ENCODE measurements around the gene LAMTOR2.

The LAMTOR2 gene

DNA sequence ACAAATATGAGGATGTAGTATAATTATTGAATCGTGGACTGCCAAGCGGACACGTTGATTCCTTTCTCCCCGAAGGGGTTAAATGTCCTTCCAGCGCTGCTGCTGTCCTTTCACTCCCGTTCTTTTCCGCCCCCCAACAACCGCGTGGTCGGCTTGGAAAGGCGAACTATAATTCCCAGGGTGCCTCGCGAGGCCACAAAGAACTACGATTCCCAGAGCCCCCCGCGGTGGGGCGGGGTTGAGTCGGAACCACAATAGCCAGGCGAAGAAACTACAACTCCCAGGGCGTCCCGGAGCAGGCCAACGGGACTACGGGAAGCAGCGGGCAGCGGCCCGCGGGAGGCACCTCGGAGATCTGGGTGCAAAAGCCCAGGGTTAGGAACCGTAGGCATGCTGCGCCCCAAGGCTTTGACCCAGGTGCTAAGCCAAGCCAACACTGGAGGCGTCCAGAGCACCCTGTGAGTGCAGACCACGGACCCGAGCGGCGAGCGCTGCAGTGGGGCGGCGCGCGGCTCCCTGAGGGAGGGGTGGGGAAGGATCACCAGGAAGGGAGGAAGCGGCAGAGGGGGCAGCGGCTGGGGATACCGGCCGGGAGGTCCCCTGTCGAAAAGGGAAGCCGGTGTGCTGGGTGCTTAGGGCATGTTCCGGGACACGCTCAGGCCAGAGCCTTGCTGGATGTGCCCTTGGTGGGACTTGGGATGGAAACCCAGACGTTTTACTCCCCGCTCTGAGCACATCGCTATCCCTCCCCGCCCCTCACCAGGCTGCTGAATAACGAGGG lies at the start of gene LAMTOR2:
LAMTOR2 (plus strand) TSS at position 283 of the 781 bp plus-strand sequence; CDS start at position 391, 108 bp downstream.
- peak; percentile 95 for DNase-seq
- TF ChIP-seq GATA1 (IDR thresholded peaks at IDR 0.05; ENCODE audit: low read depth, low read length) (no peak), POLR2A (IDR thresholded peaks at IDR 0.05; ENCODE audit: low read length) (peak; percentile 82)

DNA sequence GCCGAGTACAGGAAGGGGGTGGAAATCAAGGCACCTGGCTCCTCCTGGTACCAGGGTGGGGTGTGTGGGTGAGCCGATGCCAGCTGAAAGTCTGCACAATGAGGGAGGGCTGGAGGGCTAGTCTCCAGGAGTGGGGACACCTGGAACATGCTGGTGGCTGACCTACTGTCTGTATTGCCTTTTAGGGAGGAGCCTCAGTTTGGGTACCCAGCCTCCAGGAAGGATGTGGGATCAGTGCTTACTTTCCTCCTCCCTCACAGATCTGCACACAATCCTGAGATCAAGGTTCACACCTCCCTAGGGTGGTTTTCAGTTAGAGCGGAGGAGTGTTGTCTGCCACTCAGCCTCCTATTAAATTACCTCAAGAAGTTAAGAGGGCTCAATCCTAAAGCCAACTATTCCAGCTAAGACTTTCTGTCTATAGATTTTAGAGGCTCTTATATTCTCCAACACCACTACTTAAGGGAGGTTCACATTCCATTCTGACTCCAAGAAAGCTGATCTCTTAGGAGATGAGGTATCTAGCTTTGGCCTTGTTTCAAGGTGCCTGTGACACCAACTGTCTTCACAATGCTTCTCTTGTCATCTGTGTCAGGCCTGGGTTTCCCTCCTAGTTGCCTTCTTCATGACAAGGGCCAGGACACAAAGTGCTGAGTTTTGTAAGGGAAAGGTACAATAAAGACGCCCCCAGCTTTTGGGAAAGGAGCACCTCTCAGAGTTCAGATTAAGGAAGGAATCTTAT lies 49.6 kb upstream of the LAMTOR2 start:
- no peak for DNase-seq

DNA sequence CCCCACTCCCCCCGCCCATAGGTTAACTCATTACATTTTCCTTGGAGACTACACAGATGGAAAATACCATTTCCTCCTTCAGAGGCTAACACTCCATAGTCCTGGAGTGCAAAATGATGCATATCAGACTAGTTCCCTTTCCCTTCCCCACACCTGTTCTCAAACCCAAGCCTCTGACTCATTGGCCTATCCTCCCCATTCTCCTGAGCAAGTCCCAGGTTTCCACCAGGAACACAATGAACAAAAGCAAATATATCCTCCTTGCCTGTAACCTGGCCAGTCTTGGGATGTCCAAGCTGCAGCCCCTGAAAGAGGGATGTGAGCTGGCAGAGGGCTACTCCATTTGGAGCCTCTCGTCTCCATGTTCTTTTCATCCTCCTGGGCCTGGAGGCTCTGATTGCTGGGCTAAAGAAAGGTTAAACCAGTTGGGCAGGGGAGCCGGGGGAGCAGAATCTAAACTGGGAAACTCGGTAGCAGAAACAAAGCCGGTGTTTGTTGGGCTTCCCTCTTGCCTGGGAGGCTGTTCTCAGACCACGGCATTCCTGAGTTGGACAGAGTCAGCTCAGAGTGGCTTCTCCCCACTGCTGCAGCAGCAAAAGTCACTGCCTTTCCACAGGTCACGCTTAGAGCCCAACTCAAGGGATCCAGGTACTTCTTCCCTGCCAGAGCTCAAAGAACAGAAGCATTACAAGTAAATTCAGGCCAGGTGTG lies 47.8 kb upstream of the LAMTOR2 start:
- DNase-seq, result no peak
- no peak for TF ChIP-seq POLR2A (IDR thresholded peaks at IDR 0.05; ENCODE audit: low read length)
- TF ChIP-seq GATA1 (IDR thresholded peaks at IDR 0.05; ENCODE audit: low read depth, low read length), result no peak

More for the DNA sequence above, 49.6 kb upstream of the LAMTOR2 start:
- TF ChIP-seq GATA1 (IDR thresholded peaks at IDR 0.05; ENCODE audit: low read depth, low read length) (no peak), POLR2A (IDR thresholded peaks at IDR 0.05; ENCODE audit: low read length) (no peak)

DNA sequence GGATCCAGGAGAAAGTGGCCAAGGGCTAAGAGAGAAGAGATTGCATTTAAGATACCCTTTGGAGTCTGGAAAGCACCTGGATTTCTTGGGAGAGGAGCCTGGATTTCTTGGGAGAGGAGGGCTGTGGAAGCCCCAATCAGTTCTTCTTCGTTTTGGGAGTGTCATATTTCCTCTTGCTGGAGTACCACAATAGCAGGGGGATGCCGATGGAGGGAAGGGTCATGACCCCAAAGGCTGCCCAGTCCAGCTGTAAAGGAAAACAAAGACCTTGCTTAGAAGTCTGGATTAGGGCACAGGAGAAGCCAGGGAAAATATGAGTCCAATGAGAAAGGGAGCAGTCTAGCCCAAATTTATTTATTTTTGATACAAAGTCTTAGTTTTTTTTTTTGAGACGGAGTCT lies 45.2 kb upstream of the LAMTOR2 start:
- no peak for DNase-seq
- TF ChIP-seq GATA1 (IDR thresholded peaks at IDR 0.05; ENCODE audit: low read depth, low read length) (no peak), POLR2A (IDR thresholded peaks at IDR 0.05; ENCODE audit: low read length) (no peak)

DNA sequence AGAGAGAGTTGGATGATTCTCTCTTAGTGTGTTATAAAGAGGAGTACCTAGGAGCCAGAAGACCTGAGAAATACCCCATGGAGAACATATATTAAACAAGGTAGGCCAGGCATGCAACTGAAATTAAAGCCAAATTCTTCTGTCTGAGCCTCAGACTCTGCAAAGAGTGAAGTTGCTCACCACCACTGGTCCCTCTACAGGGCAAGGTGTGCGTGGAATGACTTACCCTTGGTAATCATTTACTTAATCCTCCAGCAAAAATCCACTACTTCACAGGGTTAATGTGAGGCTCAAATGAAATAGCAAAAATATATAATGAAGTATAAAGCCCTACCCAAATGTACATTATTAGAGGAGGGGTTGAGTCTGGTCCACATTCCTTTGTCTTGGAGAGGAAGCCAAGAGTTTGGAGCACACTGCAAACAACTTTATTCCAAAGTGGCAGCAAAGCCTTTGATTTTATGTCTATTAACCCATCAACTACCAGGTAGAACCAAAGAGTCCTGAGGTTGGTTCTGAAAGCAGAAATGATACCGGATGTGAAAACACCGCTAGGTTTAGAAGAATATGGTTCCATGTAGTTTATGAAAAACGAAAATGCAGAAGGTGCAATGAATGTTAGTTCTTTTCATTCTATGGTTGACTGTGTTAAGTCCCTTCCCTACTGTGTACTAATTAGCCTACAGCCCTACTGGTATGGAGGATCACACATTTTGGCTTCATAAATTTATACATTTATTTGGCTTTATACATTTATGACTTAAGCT lies 42.3 kb upstream of the LAMTOR2 start:
- no peak for DNase-seq
- TF ChIP-seq POLR2A (IDR thresholded peaks at IDR 0.05; ENCODE audit: low read length) (no peak), GATA1 (IDR thresholded peaks at IDR 0.05; ENCODE audit: low read depth, low read length) (no peak)

DNA sequence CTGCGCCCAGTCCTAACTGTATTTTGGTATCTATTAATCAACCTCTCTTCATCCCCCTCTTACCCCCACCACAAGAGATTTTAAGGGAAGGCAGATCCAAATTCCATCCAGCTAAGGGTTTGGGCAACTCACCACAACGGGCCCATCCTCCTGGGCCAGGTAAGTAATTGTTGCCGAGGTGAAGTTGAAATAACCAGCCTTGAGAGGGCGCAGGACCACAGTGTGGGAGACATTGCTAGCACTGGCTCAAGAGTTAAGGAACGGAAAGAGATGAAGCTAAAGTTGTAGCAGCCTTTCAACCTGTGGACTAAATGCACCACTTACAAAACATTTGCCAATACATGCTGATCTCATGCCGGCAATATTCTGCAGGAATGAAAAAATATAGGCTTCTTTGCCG lies 39.8 kb upstream of the LAMTOR2 start:
- TF ChIP-seq GATA1 (IDR thresholded peaks at IDR 0.05; ENCODE audit: low read depth, low read length) (no peak), POLR2A (IDR thresholded peaks at IDR 0.05; ENCODE audit: low read length) (no peak)

DNA sequence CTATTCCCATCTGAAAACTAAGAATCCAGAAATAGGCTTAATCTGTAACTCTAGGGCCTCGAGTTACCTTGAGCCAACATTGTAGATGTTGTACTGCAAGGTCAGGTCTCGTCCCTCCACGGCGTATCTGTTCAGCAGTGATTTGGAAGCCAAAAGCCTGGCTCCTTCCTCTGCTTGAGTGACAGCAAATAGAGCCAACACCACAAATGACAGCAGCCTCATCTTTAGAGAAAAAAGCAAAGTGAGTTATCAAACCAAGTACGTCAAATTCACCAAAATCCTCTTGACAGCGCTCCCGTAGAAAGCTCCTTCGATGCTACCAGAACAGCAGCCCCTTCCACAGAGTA lies 34.7 kb upstream of the LAMTOR2 start:
- TF ChIP-seq GATA1 (IDR thresholded peaks at IDR 0.05; ENCODE audit: low read depth, low read length) (no peak), POLR2A (IDR thresholded peaks at IDR 0.05; ENCODE audit: low read length) (no peak)
- DNase-seq, result no peak

More for the DNA sequence above, 39.8 kb upstream of the LAMTOR2 start:
- no peak for DNase-seq

DNA sequence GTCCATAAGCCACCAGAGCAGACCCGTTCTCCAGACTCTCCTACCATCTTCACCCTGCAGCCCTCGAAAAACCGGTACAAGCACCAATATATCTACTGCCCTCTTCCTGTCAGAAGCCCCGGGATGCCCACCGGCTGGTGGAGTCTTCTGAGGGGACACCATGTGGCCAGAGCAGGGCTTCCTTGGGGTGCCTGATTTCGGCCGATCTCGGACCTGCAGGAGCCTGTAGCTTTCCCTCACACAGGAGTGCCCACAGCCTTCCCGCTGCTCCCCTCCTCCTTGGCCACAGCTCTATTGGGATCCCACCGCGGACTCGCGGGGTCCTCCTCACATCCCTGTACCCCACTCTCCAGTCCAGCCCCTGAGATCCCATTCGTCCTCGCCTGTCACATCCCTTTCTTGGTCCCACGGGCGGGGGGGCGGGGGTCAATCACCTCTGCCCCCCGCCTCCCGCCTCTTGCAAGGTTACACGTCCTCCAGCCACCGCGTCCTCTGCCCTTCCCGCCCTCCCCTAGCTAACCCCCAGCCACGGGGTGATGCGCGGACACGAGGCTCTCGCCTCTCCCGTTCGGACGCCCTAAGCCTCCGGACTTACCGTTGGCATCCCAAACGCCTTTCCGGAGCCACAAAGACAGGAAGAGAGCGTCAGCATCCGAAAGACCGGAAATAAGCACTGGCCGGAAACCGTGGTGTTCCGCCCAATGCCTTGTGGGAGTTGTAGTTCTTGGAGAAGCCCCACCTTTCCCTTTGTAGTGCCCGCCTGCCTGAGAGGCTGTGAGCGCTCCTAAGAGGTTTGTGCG lies 34.1 kb upstream of the LAMTOR2 start, which contains the start of gene SSR2:
SSR2 (minus strand) TSS at position 659 of the 800 bp plus-strand sequence. CDS start 784 bp downstream, outside the sequence.
- TF ChIP-seq POLR2A (IDR thresholded peaks at IDR 0.05; ENCODE audit: low read length), result peak; percentile 54
- no peak for TF ChIP-seq GATA1 (IDR thresholded peaks at IDR 0.05; ENCODE audit: low read depth, low read length)
- DNase-seq, result peak; percentile 89 to 92

DNA sequence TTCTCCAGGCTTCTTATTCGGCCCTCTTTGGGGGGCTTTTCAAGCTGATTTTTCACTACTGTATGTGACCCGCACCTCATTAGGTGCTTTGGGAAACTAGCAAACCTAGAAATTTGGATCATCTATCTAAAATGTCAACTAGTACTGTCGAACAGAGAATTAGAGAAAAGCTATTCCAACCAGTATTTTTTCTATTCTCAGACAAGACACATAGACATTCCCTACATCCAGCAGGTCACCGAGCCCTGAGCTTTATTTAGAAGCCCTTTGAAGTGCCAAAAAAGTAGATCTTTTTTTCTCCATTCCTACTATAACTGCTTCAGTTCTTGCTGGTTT lies 33.5 kb upstream of the LAMTOR2 start:
- TF ChIP-seq GATA1 (IDR thresholded peaks at IDR 0.05; ENCODE audit: low read depth, low read length), result no peak
- TF ChIP-seq POLR2A (IDR thresholded peaks at IDR 0.05; ENCODE audit: low read length), result no peak
- DNase-seq, result no peak

DNA sequence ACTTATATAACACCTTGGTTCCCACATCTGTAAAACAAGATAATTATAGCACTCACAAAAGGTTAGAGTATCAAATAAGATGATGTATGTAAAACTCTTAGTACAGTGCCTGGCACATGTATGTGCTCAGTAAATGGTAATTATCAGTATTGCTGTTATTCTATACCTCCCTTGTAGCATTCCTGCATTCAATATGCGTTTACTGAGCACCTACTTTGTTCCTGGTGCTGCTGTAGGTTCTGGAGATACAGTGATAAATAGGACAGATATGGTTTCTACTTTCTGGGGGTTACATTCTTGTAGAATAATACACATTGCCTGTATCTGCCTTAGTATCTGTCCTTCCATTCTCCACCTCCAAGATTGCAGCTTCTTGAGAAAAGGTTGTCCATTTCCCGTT lies 32.6 kb upstream of the LAMTOR2 start:
- no peak for DNase-seq
- TF ChIP-seq GATA1 (IDR thresholded peaks at IDR 0.05; ENCODE audit: low read depth, low read length) (no peak), POLR2A (IDR thresholded peaks at IDR 0.05; ENCODE audit: low read length) (no peak)

DNA sequence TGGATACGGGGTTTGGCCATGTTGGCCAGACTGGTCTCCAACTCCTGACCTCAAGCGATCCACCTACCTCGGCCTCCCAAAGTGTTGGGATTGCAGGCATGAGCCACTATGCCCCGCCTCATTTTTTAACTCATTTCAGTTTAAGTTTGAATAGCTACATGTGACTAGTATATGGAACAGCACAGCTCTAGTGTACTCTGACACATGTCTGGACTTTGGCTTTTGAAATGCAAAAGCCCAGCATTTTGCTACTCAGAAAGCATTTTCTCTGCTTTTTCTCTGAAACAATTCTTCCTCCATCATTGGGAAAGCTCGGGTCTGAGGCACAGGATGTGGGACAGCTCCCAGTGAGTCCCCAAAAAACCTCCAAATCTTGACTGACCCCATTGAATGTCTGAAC lies 29.8 kb upstream of the LAMTOR2 start:
- DNase-seq, result no peak

DNA sequence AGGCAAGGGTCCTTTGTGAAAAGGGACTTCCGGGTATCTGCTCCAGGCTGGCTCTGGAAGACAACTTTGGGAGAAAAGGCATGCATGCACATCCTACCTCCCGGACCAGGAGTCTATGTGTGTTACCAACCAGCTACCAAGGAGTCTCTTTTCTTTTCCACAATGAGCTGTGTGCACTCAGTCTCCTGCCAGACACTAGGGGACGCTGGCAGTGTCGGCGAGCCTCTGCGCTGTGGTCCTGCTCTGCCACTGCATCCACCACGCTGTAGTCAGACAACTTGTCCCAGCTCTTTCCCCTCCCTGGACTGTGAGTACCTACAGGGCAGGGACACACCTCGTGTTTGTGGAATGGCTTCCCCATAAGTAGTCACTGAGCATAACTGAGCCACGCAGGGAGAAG lies 28.7 kb upstream of the LAMTOR2 start:
- peak; percentile 29 to 52 for DNase-seq

More for the DNA sequence above, 29.8 kb upstream of the LAMTOR2 start:
- no peak for TF ChIP-seq POLR2A (IDR thresholded peaks at IDR 0.05; ENCODE audit: low read length)
- TF ChIP-seq GATA1 (IDR thresholded peaks at IDR 0.05; ENCODE audit: low read depth, low read length), result no peak

DNA sequence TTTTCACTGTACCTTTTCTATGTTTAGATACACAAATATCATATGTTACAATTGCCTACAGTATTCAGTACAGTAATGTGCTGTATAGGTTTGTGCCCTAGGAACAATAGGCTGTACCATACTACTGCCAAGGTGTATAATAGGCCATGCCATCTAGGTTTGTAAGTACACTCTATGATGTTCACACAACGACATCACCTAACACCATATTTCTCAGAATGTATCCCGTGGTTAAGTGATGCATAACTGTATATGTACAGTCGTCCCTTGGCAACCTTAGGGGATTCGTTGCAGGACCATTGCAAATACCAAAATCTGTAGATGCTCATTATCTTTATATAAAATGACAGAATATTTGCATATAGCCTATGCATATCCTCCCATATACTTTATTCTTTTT lies 28.0 kb upstream of the LAMTOR2 start:
- DNase-seq, result no peak

More for the DNA sequence above, 28.7 kb upstream of the LAMTOR2 start:
- TF ChIP-seq GATA1 (IDR thresholded peaks at IDR 0.05; ENCODE audit: low read depth, low read length), result no peak
- TF ChIP-seq POLR2A (IDR thresholded peaks at IDR 0.05; ENCODE audit: low read length), result no peak

More for the DNA sequence above, 28.0 kb upstream of the LAMTOR2 start:
- TF ChIP-seq GATA1 (IDR thresholded peaks at IDR 0.05; ENCODE audit: low read depth, low read length) (no peak), POLR2A (IDR thresholded peaks at IDR 0.05; ENCODE audit: low read length) (no peak)
